CD4-positive, alpha-beta memory T cell (primary cell): ENCODE measurements around the gene PEX5. TPM values are rescaled to one million over a fixed set of nuclear protein-coding genes. Genes with fewer than 3 reads are reported as not detected.
A peak's percentile ranks its signal among the peaks of the same experiment; 100 is the strongest.
"Not testable (repeated sequence)": the region's sequence is repeated elsewhere in the genome, so short reads cannot be mapped to it uniquely, and the experiment has no call there.

ENCODE experiments used
- CTCF ChIA-PET: fragments of 350-600 bp; sonication (Branson Sonifier 250); formaldehyde crosslinking; loops from one replicate; lab custom pipeline; 2021; ENCODE audit warnings: inconsistent platforms; ENCODE audit not compliant: partially characterized antibody; lab: Charles Lee
- POLR2A ChIA-PET: fragments of 350-600 bp; sonication (Branson Sonifier 250); formaldehyde crosslinking; loops from one replicate; lab custom pipeline; 2021; ENCODE audit not compliant: partially characterized antibody; lab: Charles Lee
- DNase-seq, 5 donors: peaks; one replicate each; pipeline versions ENCODE4 v3.0.0 to v3.0.0-alpha.2; 2020 to 2022; ENCODE audit warnings: mixed read lengths in 1 of 5
- H3K27ac ChIP-seq: one replicate; pipeline ENCODE4 v1.7.0; 2013; ENCODE audit warnings: low read depth, low read length
- H3K27me3 ChIP-seq: 2 replicates; pipeline ENCODE4 v1.7.0; 2013; ENCODE audit warnings: mild to moderate bottlenecking, low read length, moderate library complexity; ENCODE audit not compliant: insufficient read depth
- H3K36me3 ChIP-seq: 2 replicates; pipeline ENCODE4 v1.7.0; 2013; ENCODE audit warnings: mild to moderate bottlenecking, low read length, moderate library complexity; ENCODE audit not compliant: insufficient read depth
- H3K4me1 ChIP-seq: 2 replicates; pipeline ENCODE4 v1.7.0; 2013; ENCODE audit warnings: mild to moderate bottlenecking, low read length, moderate library complexity; ENCODE audit not compliant: insufficient read depth
- H3K4me3 ChIP-seq, 2 donors: one replicate each; pipeline ENCODE4 v1.7.0; 2013; ENCODE audit warnings: low read length in 2 of 2, mild to moderate bottlenecking in 1 of 2
- H3K9me3 ChIP-seq, 2 donors: one replicate each; pipeline ENCODE4 v1.7.0; 2013; ENCODE audit warnings: low read length in 2 of 2, control low read depth in 1 of 2; ENCODE audit not compliant: control insufficient read depth in 1 of 2
- H3K27ac Mint-ChIP-seq, 7 donors: one replicate each; pipeline ENCODE4 v1.8.0; 2020 to 2021; ENCODE audit warnings: mixed read lengths in 7 of 7, mild to moderate bottlenecking in 6 of 7, inconsistent platforms in 3 of 7, moderate library complexity in 3 of 7
- H3K27me3 Mint-ChIP-seq, 2 donors: one replicate each; pipeline ENCODE4 v1.8.0; 2020 to 2021; ENCODE audit warnings: mixed read lengths in 2 of 2
- H3K36me3 Mint-ChIP-seq, 2 donors: one replicate each; pipeline ENCODE4 v1.8.0; 2020 to 2021; ENCODE audit warnings: mixed read lengths in 2 of 2, inconsistent platforms in 1 of 2, mild to moderate bottlenecking in 1 of 2
- H3K4me1 Mint-ChIP-seq, 4 donors: one replicate each; pipeline ENCODE4 v1.8.0; 2020 to 2021; ENCODE audit warnings: mixed read lengths in 4 of 4, mild to moderate bottlenecking in 1 of 4
- H3K4me3 Mint-ChIP-seq, 8 donors: one replicate each; pipeline ENCODE4 v1.8.0; 2020 to 2021; ENCODE audit warnings: mixed read lengths in 8 of 8, mild to moderate bottlenecking in 7 of 8, moderate library complexity in 6 of 8, inconsistent platforms in 3 of 8
- H3K9me3 Mint-ChIP-seq, 8 donors: one replicate each; pipeline ENCODE4 v1.8.0; 2020 to 2021; ENCODE audit warnings: mixed read lengths in 8 of 8, mild to moderate bottlenecking in 5 of 8, inconsistent platforms in 3 of 8, moderate library complexity in 1 of 8
- intact Hi-C: fragments of 100-400 bp; cut with micrococcal nuclease; formaldehyde crosslinking; loops from one replicate; pipeline ENCODE4 v1.15.1; 2023
- polyA plus RNA-seq, 2 donors: library from polyadenylated mRNA; unstranded; fragments of 300-500 nt; fragmentation: Illumina TruSeq; gene quantifications; one replicate each; pipeline ENCODE4 v1.2.3, GENCODE V29; 2021
- total RNA-seq, 2 experiments: library from RNA; stranded (reverse); gene quantifications; one replicate each; pipeline ENCODE4 v1.2.3, GENCODE V29; 2021

Gene PEX5
- total and polyA plus RNA-seq, 4 experiments from 2014 or later: 10.8 to 28.9 (median 21.5) TPM

- Mint-ChIP-seq H3K27ac (no peak overlapping the region), H3K9me3 (peaks cover 0 to 5% (median 4%) of the 10 kb centered on the region in 8 donors), H3K27me3 (no peaks in the 10 kb centered on the region), H3K4me3 (no peak overlapping the region), H3K4me1 (no peaks in the 10 kb centered on the region), H3K36me3 (no peaks in the 10 kb centered on the region)
- intact Hi-C loops: loop anchor here (1.0 to 5.0 kb wide), 7 partner anchors 77 to 588 kb away; no protein-coding TSS in a partner anchor
- no peaks in the 10 kb centered on the region for H3K27me3 ChIP-seq
- ChIA-PET POLR2A (no interaction called here), CTCF (interaction anchor here (1.0 to 4.9 kb wide), 9 partner anchors 10 to 424 kb away, joined by 3 to 53 read pairs (median 4); no protein-coding TSS in a partner anchor)
- H3K4me3 ChIP-seq: no peak overlapping the region
- no peak overlapping the region for H3K27ac ChIP-seq
- no peaks in the 10 kb centered on the region for H3K36me3 ChIP-seq
- no peaks in the 10 kb centered on the region for H3K4me1 ChIP-seq
- DNase-seq: peak; percentile 67 to 69 (median 68)
- H3K9me3 ChIP-seq: no peaks in the 10 kb centered on the region
These were observed 30.2 kb downstream of the PEX5 start for GRCh38 chr12:7219599-7220243.

- H3K4me3 Mint-ChIP-seq: no peak overlapping the region
- no peak for DNase-seq
- H3K27me3 Mint-ChIP-seq: no peaks in the 10 kb centered on the region
- H3K27ac ChIP-seq: no peak overlapping the region
- CTCF ChIA-PET: interaction anchor here (0.7 to 4.9 kb wide), 4 partner anchors 238 to 426 kb away, joined by 3 to 53 read pairs (median 29); no protein-coding TSS in a partner anchor
- no peaks in the 10 kb centered on the region for H3K27me3 ChIP-seq
- H3K36me3 ChIP-seq: no peaks in the 10 kb centered on the region
- H3K4me3 ChIP-seq: no peak overlapping the region
- POLR2A ChIA-PET: no interaction called here
- H3K9me3 ChIP-seq: no peaks in the 10 kb centered on the region
- H3K9me3 Mint-ChIP-seq: peaks cover 0 to 2% (median under 1%) of the 10 kb centered on the region in 8 donors
- no peaks in the 10 kb centered on the region for H3K4me1 ChIP-seq
- no peaks in the 10 kb centered on the region for H3K36me3 Mint-ChIP-seq
- intact Hi-C loops: no loop called here
- no peaks in the 10 kb centered on the region for H3K4me1 Mint-ChIP-seq
- H3K27ac Mint-ChIP-seq: no peak overlapping the region
These were observed 32.0 kb downstream of the PEX5 start for GRCh38 chr12:7221486-7221885.

- Histone ChIP-seq H3K27me3 (no peaks in the 10 kb centered on the region), H3K9me3 (no peaks in the 10 kb centered on the region), H3K4me3 (no peak overlapping the region), H3K4me1 (no peaks in the 10 kb centered on the region), H3K36me3 (no peaks in the 10 kb centered on the region), H3K27ac (no peak overlapping the region)
- no peak overlapping the region for H3K27ac Mint-ChIP-seq
- no peak for DNase-seq
- H3K36me3 Mint-ChIP-seq: no peaks in the 10 kb centered on the region
- H3K9me3 Mint-ChIP-seq: peaks cover 0 to 19% (median 9%) of the 10 kb centered on the region in 8 donors
- peaks cover 20 to 22% of the 10 kb centered on the region in 2 donors for H3K27me3 Mint-ChIP-seq
- no peaks in the 10 kb centered on the region for H3K4me1 Mint-ChIP-seq
- intact Hi-C loops: no loop called here
- H3K4me3 Mint-ChIP-seq: no peak overlapping the region
- CTCF ChIA-PET: no interaction called here
- POLR2A ChIA-PET: no interaction called here
These were observed 40.3 kb downstream of the PEX5 start for GRCh38 chr12:7229741-7230140.

GRCh38 chr12:7241404-7242005 lies 52.0 kb downstream of the PEX5 start:
- Histone ChIP-seq H3K27ac (no peak overlapping the region), H3K4me3 (no peak overlapping the region), H3K9me3 (no peaks in the 10 kb centered on the region), H3K4me1 (no peaks in the 10 kb centered on the region), H3K27me3 (no peaks in the 10 kb centered on the region), H3K36me3 (no peaks in the 10 kb centered on the region)
- H3K4me3 Mint-ChIP-seq: no peak overlapping the region
- ChIA-PET POLR2A (no interaction called here), CTCF (no interaction called here)
- DNase-seq: no peak
- H3K4me1 Mint-ChIP-seq: no peaks in the 10 kb centered on the region
- peaks cover 10 to 13% of the 10 kb centered on the region in 2 donors for H3K27me3 Mint-ChIP-seq
- H3K36me3 Mint-ChIP-seq: no peaks in the 10 kb centered on the region
- peaks cover 0 to 30% (median 13%) of the 10 kb centered on the region in 8 donors for H3K9me3 Mint-ChIP-seq
- no peak overlapping the region for H3K27ac Mint-ChIP-seq
- intact Hi-C loops: no loop called here

GRCh38 chr12:7242176-7243101 lies 53.0 kb downstream of the PEX5 start:
- H3K4me1 ChIP-seq: no peaks in the 10 kb centered on the region
- H3K27me3 ChIP-seq: no peaks in the 10 kb centered on the region
- intact Hi-C loops: no loop called here
- no peaks in the 10 kb centered on the region for H3K36me3 ChIP-seq
- H3K27ac Mint-ChIP-seq: no peak overlapping the region
- H3K4me3 Mint-ChIP-seq: no peak overlapping the region
- peaks cover 0 to 35% (median 13%) of the 10 kb centered on the region in 8 donors for H3K9me3 Mint-ChIP-seq
- H3K9me3 ChIP-seq: no peaks in the 10 kb centered on the region
- no peaks in the 10 kb centered on the region for H3K36me3 Mint-ChIP-seq
- H3K27me3 Mint-ChIP-seq: peaks cover 10 to 13% of the 10 kb centered on the region in 2 donors
- DNase-seq: no peak
- ChIA-PET POLR2A (no interaction called here), CTCF (no interaction called here)
- H3K4me3 ChIP-seq: no peak overlapping the region
- H3K4me1 Mint-ChIP-seq: no peaks in the 10 kb centered on the region
- no peak overlapping the region for H3K27ac ChIP-seq

- H3K27ac Mint-ChIP-seq, intact Hi-C loops, POLR2A ChIA-PET: not testable (repeated sequence)
These were observed 62.0 kb downstream of the PEX5 start for GRCh38 chr12:7251328-7251996.

More at GRCh38 chr12:7251328-7251996, 62.0 kb downstream of the PEX5 start:
- H3K27me3 ChIP-seq, H3K9me3 ChIP-seq, H3K4me3 ChIP-seq, H3K4me1 ChIP-seq, H3K4me3 Mint-ChIP-seq, H3K4me1 Mint-ChIP-seq, H3K27ac ChIP-seq, DNase-seq, H3K36me3 Mint-ChIP-seq, CTCF ChIA-PET, H3K36me3 ChIP-seq: not testable (repeated sequence)
- peaks cover 6 to 13% of the 10 kb centered on the region in 2 donors for H3K27me3 Mint-ChIP-seq
- peaks cover 0 to 23% (median 11%) of the 10 kb centered on the region in 8 donors for H3K9me3 Mint-ChIP-seq
